Measurements from ENCODE around the gene TRAPPC3.

DNA sequence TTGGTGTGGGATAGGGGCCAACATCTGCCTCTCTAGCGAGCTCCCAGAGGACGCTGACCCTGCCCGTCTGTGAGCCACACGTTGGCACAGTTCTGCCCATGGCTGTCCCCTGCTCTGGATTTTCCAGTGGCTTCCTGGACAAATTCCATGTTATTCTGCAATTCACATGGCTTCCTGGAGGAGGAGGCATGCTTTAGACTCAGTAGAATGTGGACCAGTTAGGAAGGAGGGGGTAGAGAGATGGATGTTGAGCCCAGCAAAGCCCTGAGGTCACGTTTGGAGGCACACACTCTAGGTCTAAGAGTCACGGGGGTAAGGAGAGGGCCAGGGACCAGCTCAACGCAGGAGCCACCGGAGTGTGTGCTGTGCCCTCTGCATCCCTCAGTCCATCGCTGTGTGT lies 36.5 kb downstream of the TRAPPC3 start:
- TF ChIP-seq EZH2 (IDR thresholded peaks at IDR 0.05; ENCODE audit: borderline replicate concordance, low read depth, low read length, severe bottlenecking): no peak
- TF ChIP-seq, protein P1, sequence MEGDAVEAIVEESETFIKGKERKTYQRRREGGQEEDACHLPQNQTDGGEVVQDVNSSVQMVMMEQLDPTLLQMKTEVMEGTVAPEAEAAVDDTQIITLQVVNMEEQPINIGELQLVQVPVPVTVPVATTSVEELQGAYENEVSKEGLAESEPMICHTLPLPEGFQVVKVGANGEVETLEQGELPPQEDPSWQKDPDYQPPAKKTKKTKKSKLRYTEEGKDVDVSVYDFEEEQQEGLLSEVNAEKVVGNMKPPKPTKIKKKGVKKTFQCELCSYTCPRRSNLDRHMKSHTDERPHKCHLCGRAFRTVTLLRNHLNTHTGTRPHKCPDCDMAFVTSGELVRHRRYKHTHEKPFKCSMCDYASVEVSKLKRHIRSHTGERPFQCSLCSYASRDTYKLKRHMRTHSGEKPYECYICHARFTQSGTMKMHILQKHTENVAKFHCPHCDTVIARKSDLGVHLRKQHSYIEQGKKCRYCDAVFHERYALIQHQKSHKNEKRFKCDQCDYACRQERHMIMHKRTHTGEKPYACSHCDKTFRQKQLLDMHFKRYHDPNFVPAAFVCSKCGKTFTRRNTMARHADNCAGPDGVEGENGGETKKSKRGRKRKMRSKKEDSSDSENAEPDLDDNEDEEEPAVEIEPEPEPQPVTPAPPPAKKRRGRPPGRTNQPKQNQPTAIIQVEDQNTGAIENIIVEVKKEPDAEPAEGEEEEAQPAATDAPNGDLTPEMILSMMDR (IDR thresholded peaks at IDR 0.05; ENCODE audit: borderline replicate concordance, extremely low read depth, low read length, poor library complexity, severe bottlenecking): no peak
